ENCODE results near the gene NDUFB7. TPM values are rescaled to one million over a fixed set of nuclear protein-coding genes. Genes with fewer than 3 reads are reported as not detected.

NDUFB7 gene
- total RNA-seq, 2 experiments from 2014 or later = 141 to 282 TPM

- Histone ChIP-seq H4K20me1 (ENCODE audit: insufficient read depth, low read length) (no peaks in the 10 kb centered on the region), H3K36me3 (ENCODE audit: insufficient read depth, low read length) (peaks cover 23% of the 10 kb centered on the region), H3K9me2 (ENCODE audit: insufficient read depth, low read length) (no peaks in the 10 kb centered on the region), H3K79me2 (ENCODE audit: insufficient read depth, low read depth, low read length) (peaks cover 40% of the 10 kb centered on the region; the same call in 1 of the 2 replicates), H3K4me1 (ENCODE audit: insufficient read depth, low read length, poor library complexity, severe bottlenecking) (peaks cover 12% of the 10 kb centered on the region), H2AFZ (ENCODE audit: low read length) (no peak overlapping the region), H3K9me3 (ENCODE audit: low read length) (no peaks in the 10 kb centered on the region), H3K4me3 (ENCODE audit: low read depth, low read length, poor library complexity, severe bottlenecking) (peak overlapping the region; percentile 1), H3K4me2 (ENCODE audit: low read length) (peak overlapping the region; percentile 48), H3K27ac (ENCODE audit: low read depth, low read length, poor library complexity, severe bottlenecking) (no peak overlapping the region)
- intact Hi-C loops (cut with micrococcal nuclease; ENCODE audit: unreplicated experiment) = no loop called here
- POLR2A ChIA-PET = interaction anchor here (0.7 kb wide), 1 partner anchor 85 kb away, joined by 6 read pairs; no protein-coding TSS in a partner anchor
- no TSS peak for BruUV-seq (replicated peaks)
- TF ChIP-seq EZH2phosphoT487 (IDR thresholded peaks at IDR 0.05; ENCODE audit: borderline replicate concordance, low read depth, low read length) (no peak), CTCF (conservative IDR thresholded peaks at IDR 0.05; ENCODE audit: low read length) (no peak)
- peak; percentile 72 for DNase-seq (ENCODE audit: low spot score)
- CTCF ChIA-PET (ENCODE audit: unreplicated experiment) = no interaction called here
These were observed 34.8 kb downstream of the NDUFB7 start for GRCh38 chr19:14536926-14537692.

DNA sequence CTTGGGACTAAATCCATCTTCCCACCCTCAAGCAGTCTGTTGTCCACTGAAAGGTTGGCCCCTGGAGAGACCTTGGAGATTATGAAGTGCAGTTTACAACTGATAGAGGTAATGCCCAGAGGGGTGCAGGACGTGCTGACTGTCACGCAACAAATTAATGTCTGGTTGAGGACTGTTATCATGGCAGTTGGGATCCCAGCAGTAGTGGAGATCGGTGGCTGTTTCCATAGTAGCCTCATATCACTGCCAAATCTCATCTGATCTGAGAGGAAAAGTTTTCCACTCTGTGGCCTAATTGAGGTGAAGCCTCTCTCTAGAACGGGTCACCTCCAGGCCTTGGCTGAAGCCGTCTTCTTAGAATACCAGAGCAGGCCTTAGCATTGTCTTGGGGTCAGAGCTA is 38.4 kb downstream of the NDUFB7 start:
- H2AFZ ChIP-seq (ENCODE audit: low read length) = no peak overlapping the region
- intact Hi-C loops (cut with micrococcal nuclease; ENCODE audit: unreplicated experiment) = no loop called here
- no peak overlapping the region for H3K4me2 ChIP-seq (ENCODE audit: low read length)
- POLR2A ChIA-PET = interaction anchor here (1.0 to 1.2 kb wide), 2 partner anchors 11 to 33 kb away, joined by 3 to 4 read pairs; no protein-coding TSS in a partner anchor
- peaks cover 54% of the 10 kb centered on the region for H3K79me2 ChIP-seq (ENCODE audit: insufficient read depth, low read depth, low read length)
- H3K4me3 ChIP-seq (ENCODE audit: low read depth, low read length, poor library complexity, severe bottlenecking) = no peak overlapping the region
- DNase-seq (ENCODE audit: low spot score) = no peak
- 0 out of 2 replicates have a peak, but pooled peaks cover 5% of the 10 kb centered on the region for H4K20me1 ChIP-seq (ENCODE audit: insufficient read depth, low read length)
- peaks cover 35% of the 10 kb centered on the region for H3K4me1 ChIP-seq (ENCODE audit: insufficient read depth, low read length, poor library complexity, severe bottlenecking)
- BruUV-seq (replicated peaks) = no TSS peak
- TF ChIP-seq CTCF (conservative IDR thresholded peaks at IDR 0.05; ENCODE audit: low read length) = no peak
- TF ChIP-seq EZH2phosphoT487 (IDR thresholded peaks at IDR 0.05; ENCODE audit: borderline replicate concordance, low read depth, low read length) = no peak
- no peaks in the 10 kb centered on the region for H3K9me2 ChIP-seq (ENCODE audit: insufficient read depth, low read length)
- CTCF ChIA-PET (ENCODE audit: unreplicated experiment) = no interaction called here
- no peak overlapping the region for H3K27ac ChIP-seq (ENCODE audit: low read depth, low read length, poor library complexity, severe bottlenecking)
- peaks cover 19% of the 10 kb centered on the region for H3K36me3 ChIP-seq (ENCODE audit: insufficient read depth, low read length)
- H3K9me3 ChIP-seq (ENCODE audit: low read length) = no peaks in the 10 kb centered on the region

- BruUV-seq (replicated peaks) = TSS peak; percentile 81
- intact Hi-C loops (cut with micrococcal nuclease; ENCODE audit: unreplicated experiment) = no loop called here
These were observed 41.4 kb downstream of the NDUFB7 start for GRCh38 chr19:14530506-14530905.

More at GRCh38 chr19:14530506-14530905, 41.4 kb downstream of the NDUFB7 start:
- peaks cover 43% of the 10 kb centered on the region for H3K79me2 ChIP-seq (ENCODE audit: insufficient read depth, low read depth, low read length)
- H3K27ac ChIP-seq (ENCODE audit: low read depth, low read length, poor library complexity, severe bottlenecking) = peak overlapping the region; percentile 54
- DNase-seq (ENCODE audit: low spot score) = peak; percentile 31
- ChIA-PET POLR2A (no interaction called here), CTCF (ENCODE audit: unreplicated experiment) (no interaction called here)
- H3K9me2 ChIP-seq (ENCODE audit: insufficient read depth, low read length) = no peaks in the 10 kb centered on the region
- H3K36me3 ChIP-seq (ENCODE audit: insufficient read depth, low read length) = peaks cover 19% of the 10 kb centered on the region
- H3K4me3 ChIP-seq (ENCODE audit: low read depth, low read length, poor library complexity, severe bottlenecking) = peak overlapping the region; percentile 85
- no peak overlapping the region for H2AFZ ChIP-seq (ENCODE audit: low read length)
- TF ChIP-seq EZH2phosphoT487 (IDR thresholded peaks at IDR 0.05; ENCODE audit: borderline replicate concordance, low read depth, low read length) (no peak), CTCF (conservative IDR thresholded peaks at IDR 0.05; ENCODE audit: low read length) (no peak)
- no peaks in the 10 kb centered on the region for H3K9me3 ChIP-seq (ENCODE audit: low read length)
- peaks cover 38% of the 10 kb centered on the region for H3K4me1 ChIP-seq (ENCODE audit: insufficient read depth, low read length, poor library complexity, severe bottlenecking)
- H4K20me1 ChIP-seq (ENCODE audit: insufficient read depth, low read length) = 0 out of 2 replicates have a peak, but pooled peaks cover 5% of the 10 kb centered on the region
- peak overlapping the region; percentile 80 for H3K4me2 ChIP-seq (ENCODE audit: low read length)
